Stimulated activated CD4-positive, alpha-beta T cell treated with anti-CD3 and anti-CD28 coated beads, Interleukin-1b, Interleukin-23, amount 100 ng/mL, for 48 hours (primary cell): ENCODE measurements around the gene CWC27.

ENCODE experiments used
- DNase-seq: peaks from one replicate; pipeline ENCODE4 v3.0.0-alpha.2; 2020

The CWC27 gene

DNA sequence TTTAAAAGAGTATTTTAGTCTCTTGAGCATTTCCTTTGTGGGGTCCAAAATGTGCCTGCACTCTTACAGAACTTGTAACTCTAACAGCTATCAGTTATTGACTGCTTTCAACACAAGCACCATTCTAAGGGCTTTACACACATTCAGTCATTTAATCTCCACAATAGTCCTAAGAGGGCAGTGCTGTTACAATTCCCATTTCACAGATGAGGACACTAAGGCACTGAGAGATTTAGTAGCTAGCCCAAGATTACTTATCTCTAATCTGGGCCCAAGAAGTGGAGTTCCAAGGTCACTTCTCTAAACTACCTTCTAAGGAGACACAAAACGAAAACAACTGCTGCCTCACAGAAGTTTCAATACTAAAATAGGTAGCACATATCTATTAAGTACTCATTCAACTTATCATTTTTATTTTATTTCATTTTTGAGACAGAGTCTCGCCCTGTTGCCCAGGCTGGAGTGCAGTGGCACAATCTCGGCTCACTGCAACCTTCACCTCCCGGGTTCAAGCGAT is 275.2 kb downstream of the CWC27 start:
- DNase-seq, result no peak

DNA sequence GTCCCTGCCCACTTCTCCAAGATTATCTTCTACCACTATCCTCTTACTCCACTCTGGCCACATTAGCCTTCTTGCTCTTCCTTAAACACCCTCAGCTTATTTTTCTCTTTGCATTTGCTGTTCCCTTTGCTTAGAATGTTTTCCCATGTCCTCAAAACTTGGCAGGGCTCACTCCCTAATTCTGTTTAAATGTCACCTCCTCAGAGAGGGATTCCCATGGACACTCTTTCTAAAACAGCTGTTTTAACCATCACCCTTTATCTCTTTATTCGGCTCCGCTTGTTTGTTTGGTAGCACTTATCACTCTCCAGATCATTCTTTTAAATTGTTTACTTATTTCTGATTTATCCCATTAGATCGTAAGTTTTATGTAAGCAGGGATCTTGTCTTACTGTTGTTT is 278.5 kb downstream of the CWC27 start:
- DNase-seq, result no peak

DNA sequence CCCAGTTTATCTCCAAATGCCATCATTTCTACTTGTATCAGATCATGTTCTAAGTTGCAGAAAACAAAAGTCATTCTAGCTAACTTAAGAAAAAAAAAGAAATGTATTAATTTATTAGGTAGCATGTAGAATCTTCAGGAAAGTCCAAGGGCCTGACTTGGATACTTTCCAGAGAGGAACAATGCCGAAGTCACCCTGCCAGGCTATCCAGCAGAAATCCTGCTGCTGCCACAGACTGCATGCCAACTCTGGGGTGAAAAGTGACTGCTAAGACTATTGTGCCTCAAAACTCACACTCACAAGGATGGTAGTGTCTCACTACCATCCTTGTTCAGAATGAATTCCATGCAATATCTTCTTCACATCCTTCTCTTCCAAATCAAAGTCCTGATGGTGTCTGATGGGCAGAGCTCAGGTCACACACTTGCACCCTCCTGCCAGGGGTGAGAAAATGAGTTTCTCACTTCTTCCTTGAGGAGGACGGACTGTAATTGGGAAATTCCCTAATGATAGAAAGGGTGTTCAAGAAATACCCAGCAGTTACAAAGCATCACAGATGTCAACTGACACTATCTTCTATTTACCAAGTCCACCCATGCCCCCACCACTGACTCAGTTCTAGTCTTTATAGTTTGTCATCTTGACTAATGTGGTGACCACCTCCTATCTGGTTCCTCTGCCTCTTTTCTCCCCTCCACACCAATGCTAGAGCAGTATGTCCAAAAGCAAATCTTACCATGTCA is 279.4 kb downstream of the CWC27 start:
- no peak for DNase-seq

DNA sequence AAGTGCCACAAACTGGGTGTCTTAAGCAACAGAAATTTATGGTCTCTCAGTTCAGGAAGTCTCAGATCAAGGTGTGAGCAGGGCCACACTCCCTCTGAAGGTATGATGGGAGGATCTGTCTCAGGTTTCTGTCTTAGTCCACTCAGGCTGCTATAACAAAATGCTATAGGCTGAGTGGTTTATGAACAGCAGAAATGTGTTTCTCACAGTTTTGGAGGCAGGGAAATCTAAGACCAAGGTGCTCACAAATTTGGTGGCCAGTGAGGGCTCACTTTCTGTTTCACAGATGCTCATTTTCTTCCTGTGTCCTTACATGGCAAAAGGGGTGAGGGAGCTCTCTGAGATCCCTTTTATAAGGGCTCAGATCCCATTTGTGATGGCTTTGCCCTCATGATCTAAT is 281.4 kb downstream of the CWC27 start:
- no peak for DNase-seq

DNA sequence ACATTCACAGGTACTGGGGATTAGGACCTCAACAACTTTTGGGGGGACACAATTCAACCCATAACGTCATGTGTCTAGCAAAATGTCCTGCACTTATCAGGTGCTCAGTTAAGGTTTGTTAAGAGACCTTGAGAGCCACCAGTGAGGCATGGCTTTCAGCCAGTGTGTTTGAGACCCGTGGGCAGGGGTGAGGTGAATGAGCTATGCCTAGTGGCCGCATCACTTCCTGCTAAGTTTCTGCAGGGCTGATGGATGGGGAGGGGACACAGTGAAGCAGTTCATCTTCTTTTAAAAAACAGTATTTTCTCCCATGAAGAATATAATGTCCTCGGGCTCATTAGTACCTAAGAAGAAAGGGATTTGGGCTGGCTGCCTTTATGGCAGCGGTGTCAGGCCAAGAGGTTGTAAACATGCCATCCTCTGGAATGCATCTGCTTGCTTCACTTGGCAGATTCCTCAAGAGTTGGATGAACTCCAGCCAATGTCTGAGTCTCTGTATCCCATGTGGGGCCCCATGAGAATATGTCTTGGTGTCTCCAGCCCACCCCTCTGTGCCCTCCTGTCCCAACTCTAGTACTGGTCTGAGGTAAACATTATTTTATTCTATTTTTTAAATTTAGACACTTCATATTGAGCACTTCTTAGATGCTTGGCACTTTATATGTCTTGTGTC is 282.2 kb downstream of the CWC27 start:
- DNase-seq, result no peak

DNA sequence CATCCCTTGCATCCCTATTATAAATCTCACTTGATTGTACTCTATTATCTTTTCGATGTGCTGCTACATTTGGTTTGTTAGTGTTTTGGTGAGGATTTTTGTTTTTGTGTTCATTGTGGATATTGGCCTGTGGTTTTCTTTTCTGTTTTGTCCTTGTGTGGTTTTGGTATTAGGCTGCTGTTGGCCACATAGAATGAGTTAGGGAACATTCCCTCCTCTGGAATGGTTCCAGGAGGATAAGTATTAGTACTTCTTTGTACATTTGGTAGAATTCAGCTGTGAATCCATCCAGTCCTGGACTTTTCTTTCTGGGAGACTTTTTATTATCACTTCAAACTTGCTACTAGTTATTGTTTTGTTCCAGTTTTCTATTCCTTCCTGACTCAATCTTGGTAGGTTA is 287.2 kb downstream of the CWC27 start:
- no peak for DNase-seq

DNA sequence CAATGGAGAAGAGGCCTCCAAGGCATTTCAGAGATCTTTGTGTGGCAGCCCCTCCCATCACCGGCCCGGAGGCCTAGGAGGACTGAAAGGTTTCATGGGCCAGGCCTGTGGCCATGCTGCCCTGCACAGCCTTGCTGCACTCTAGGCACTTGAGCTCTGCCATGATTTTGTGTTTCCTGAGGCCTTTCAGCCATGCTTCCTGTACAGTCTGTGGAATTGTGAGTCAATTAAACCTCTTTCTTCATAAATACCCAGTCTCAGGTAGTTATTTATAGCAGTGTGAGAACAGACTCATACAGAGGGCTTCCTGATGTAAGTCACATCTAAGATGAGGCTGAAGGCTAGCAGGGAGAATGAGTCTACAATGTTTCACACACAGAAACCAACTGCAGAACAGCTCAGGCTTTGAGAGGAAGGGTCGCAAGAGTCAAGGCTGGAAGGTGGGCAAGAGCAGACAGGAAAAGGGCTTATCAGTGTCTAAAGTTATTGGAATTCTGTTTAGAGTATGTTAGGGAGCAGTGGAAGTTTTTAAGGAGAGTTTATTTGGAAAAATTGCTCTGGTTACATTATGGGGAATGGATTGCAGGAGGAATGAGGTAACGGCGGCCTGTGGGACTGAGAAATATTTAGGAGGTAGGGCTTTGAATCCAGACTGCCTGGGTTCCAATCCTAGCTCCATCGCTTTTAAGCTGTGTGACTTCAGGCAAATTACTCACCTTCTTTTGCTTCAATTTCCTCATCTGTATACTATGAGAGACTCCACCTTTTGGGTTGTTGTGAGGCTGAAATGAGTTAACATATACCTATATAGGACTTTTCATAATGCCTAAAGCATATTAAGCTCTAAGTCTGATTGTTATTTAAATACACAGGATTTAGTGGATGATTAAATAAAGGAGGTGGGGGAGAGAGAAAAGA is 291.2 kb downstream of the CWC27 start:
- DNase-seq, result no peak

DNA sequence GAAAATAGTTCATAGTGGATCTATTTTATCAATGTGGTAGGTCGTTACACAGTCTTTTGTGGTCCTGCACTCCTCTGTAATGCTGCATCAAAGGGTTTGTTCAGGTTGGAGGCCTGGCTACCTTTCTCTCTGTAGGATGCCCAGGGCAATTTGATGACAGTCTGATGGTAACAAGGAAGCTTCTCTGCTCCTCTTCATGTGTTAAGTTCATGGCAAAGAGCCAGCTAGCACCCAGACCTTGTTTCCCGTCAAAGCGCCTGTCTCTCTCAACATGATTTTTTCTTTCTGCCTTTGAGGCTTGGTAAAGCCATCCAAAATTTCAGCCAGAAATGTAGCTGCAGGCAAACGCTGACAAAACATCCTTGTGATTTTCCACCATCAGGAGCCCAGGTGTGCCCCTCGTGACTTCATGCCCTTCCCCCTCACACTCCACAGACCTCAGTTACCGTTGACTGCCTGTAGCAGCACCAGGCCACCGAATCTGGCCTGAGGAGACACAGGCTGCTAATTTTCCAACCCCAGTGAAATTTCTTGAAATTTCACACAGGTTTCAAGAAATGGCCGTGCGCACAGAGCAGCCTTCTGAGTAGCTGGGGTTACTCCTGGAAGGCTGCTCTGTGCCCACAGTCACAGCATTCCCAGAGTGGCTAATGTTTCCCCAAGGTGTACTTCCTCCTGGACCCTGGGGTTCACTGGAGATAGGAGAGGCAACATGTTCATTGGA is 292.7 kb downstream of the CWC27 start:
- no peak for DNase-seq

DNA sequence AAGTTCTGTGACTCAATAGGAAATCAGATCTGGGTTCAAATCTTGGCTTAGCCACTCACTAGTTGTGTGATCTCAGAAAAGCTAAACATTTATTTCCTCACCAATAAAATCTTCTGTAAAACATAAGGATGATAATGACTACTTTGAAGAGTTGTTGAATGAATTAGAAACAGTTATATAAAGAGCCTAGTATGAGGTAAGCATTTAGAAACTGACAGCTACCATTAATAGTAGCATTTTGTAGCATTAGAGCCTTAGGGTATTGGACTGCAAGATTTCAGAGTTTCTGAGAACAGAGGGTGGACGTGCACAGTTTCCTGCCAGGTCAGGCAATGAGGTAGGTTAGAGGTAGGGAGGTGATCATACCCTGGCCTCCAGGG is 293.2 kb downstream of the CWC27 start:
- no peak for DNase-seq

DNA sequence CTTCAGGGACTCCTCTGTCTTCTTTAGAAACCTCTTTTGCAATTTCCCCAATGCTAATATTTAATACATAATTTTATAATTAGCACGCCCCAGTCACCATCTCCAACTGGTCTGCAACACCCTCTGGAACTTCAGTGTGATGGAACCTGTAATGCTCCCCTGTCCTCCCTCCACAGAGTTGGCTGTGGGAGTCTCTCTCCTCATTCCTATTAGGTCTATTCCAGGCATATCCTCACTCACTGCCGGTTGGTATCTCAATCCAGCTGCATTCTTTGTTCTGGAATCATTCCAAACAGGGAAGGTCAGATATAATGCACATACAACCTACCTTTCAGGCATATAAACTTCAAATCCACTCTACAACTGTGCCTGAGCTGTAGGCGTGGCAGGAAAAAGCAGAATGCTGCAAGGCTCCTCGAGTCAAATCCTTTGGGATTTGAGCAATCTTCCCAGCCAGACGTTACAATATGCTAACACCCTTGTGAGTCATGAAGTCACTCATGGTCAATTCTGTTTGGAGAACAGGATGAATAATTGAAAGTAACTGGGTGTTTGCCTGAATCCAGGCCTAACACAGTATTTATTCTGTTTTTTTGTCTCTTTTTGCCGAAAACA is 293.8 kb downstream of the CWC27 start:
- DNase-seq, result no peak

DNA sequence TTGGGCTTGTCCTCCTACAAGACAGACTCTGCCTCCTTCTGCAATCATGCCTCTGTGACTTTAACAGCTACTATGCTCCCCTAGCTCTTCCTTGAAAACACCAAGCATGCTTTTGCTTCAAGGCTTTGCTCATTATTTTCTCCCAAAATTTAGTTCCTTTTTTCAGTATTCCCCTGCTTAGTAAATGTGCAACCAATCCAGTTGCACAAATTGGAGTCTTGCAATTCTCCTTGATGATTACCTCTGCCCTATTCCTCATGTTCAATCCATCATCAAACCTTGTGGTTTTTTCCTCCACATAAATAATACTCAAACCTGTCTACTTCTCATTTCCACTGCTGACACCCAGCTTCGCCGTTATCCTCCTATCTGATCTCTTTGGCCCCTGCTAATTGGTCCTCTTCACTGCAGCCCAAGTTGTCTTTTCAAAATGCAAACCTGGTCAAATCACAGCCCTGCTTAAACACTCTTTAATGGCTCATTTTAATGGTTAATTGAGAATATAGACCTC is 296.3 kb downstream of the CWC27 start:
- no peak for DNase-seq

DNA sequence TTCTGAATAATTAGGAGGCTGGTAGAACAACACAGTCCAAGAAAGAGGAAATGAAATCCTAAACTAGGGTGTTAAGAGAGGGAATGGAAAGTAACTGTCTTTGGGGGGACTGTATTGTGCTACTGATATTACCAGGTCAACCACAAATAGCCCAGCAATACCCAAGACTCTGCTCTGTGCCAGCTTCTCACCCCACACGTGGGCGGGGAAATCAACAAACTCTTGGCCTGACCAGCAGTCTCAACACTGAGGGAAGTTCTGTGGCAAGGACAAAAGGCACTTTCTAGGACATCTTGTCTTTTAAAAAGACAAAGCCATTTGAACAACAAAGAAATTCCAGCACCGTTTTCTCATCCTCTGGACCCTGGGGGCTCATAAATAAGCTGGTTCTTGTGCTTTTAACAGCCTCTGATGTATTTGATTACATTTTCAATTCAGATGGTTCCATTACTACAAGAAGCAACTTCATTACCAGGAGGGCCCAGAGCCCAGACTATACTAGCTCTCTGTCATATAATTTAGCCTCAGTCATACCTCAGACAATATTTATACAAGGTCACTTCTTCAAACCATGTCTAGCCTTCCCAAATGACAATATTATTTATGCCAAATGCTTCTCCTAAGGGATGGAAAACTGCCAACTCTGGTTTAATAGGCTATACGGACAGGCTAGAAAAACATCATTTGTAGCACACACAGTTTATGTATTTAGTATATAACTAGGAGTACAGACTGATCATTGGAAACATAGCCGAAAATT is 297.8 kb downstream of the CWC27 start:
- no peak for DNase-seq

DNA sequence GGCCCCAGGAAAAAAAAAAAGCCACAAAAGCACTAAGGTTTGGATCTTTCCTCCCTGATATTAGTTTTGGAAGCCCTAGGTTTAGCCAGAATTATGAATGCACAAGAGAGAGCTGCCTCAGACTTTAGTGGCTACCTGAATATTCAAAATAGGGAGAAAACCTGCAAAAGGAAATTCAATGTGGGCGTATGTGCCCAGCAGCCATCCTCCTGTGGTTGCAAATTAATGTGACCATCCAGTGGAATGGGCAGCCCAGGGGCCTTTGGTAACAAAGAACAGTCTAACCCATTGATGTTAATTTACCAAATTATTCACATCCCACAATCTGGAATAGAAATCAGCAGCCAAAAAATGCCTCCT is 298.4 kb downstream of the CWC27 start:
- DNase-seq, result no peak
